Neural cell (in vitro differentiated cells): Measurements from ENCODE around the gene DDX47. TPM values are rescaled to one million over a fixed set of nuclear protein-coding genes. Genes with fewer than 3 reads are reported as not detected.
"Not testable (repeated sequence)": the region's sequence is repeated elsewhere in the genome, so short reads cannot be mapped to it uniquely, and the experiment has no call there.

Experiments
- H2AFZ ChIP-seq: fragments of 200-600, 300-800 bp; sonication (generic), shearing (Covaris generic); 2 replicates; pipeline ENCODE4 v1.6.0; 2014; ENCODE audit warnings: low read depth, mild to moderate bottlenecking, antibody characterized with exemption, low read length, moderate library complexity
- H3F3A ChIP-seq: fragments of 200-600 bp; shearing (Covaris generic); 2 replicates; pipeline ENCODE4 v1.6.1; 2016; ENCODE audit warnings: mild to moderate bottlenecking, moderate library complexity, mixed read lengths, antibody characterized with exemption, low read length; ENCODE audit not compliant: insufficient read depth, poor library complexity, severe bottlenecking
- H3K27ac ChIP-seq: fragments of 200-600, 300-800 bp; sonication (generic), shearing (Covaris generic); 2 replicates; pipeline ENCODE4 v1.5.1; 2014; ENCODE audit warnings: mild to moderate bottlenecking, low read length, moderate library complexity
- H3K27me3 ChIP-seq: fragments of 300-800, 200-600 bp; sonication (generic), shearing (Covaris generic); 2 replicates; pipeline ENCODE4 v1.6.0; 2014; ENCODE audit warnings: mild to moderate bottlenecking, low read depth, low read length, moderate library complexity; ENCODE audit not compliant: insufficient read depth
- H3K36me3 ChIP-seq: fragments of 300-800, 200-600 bp; sonication (generic), shearing (Covaris generic); 2 replicates; pipeline ENCODE4 v1.5.1; 2014; ENCODE audit warnings: mild to moderate bottlenecking, antibody characterized with exemption, low read length, moderate library complexity; ENCODE audit not compliant: insufficient read depth
- H3K4me2 ChIP-seq: fragments of 300-800, 200-600 bp; sonication (generic), shearing (Covaris generic); 2 replicates; pipeline ENCODE4 v1.6.0; 2014; ENCODE audit warnings: mild to moderate bottlenecking, low read length
- H3K4me3 ChIP-seq: fragments of 300-800, 200-600 bp; sonication (generic), shearing (Covaris generic); 2 replicates; pipeline ENCODE4 v1.5.1; 2014; ENCODE audit warnings: mild to moderate bottlenecking, low read length, moderate library complexity
- H3K79me2 ChIP-seq: fragments of 200-600 bp; shearing (Covaris generic); replicated peaks from 2 replicates; pipeline ENCODE4 v1.6.0; 2014; ENCODE audit warnings: mild to moderate bottlenecking, low read length, moderate library complexity; ENCODE audit not compliant: insufficient read depth
- H3K9ac ChIP-seq: fragments of 300-800, 200-600 bp; sonication (generic), shearing (Covaris generic); 2 replicates; pipeline ENCODE4 v1.6.1; 2016; ENCODE audit warnings: mild to moderate bottlenecking, low read length, mixed read lengths
- H3K9me2 ChIP-seq: fragments of 200-600 bp; shearing (Covaris generic); 2 replicates; pipeline ENCODE4 v1.6.1; 2016; ENCODE audit warnings: mild to moderate bottlenecking, low read length, mixed read lengths; ENCODE audit not compliant: insufficient read depth
- H3K9me3 ChIP-seq: fragments of 200-600, 300-800 bp; sonication (generic), shearing (Covaris generic); 2 replicates; pipeline ENCODE4 v1.6.1; 2016; ENCODE audit warnings: mild to moderate bottlenecking, mixed run types, low read length, moderate library complexity, mixed read lengths
- H4K20me1 ChIP-seq: fragments of 200-600 bp; shearing (Covaris generic); 2 replicates; pipeline ENCODE4 v1.6.1; 2016; ENCODE audit warnings: mild to moderate bottlenecking, mixed run types; ENCODE audit not compliant: insufficient read depth
- CTCF ChIP-seq: fragments of 450-650 bp; IDR thresholded peaks from 2 replicates; pipeline ENCODE4 v1.5.1; 2014; ENCODE audit warnings: antibody characterized with exemption, mild to moderate bottlenecking, moderate library complexity; ENCODE audit not compliant: poor library complexity, severe bottlenecking
- EP300 ChIP-seq: fragments of 450-650 bp; conservative IDR thresholded peaks from 2 replicates; pipeline ENCODE4 v1.6.1; 2014; ENCODE audit warnings: antibody characterized with exemption, mild to moderate bottlenecking, moderate library complexity; ENCODE audit not compliant: poor library complexity, severe bottlenecking
- EZH2 ChIP-seq: fragments of 200-600, 300-800 bp; shearing (Covaris generic), sonication (generic); IDR thresholded peaks from 2 replicates; pipeline ENCODE4 v1.6.1; 2014; ENCODE audit warnings: antibody characterized with exemption, low read length, borderline replicate concordance, mild to moderate bottlenecking; ENCODE audit not compliant: insufficient read depth, poor library complexity, severe bottlenecking
- MXI1 ChIP-seq: fragments of 450-650 bp; conservative IDR thresholded peaks from 2 replicates; pipeline ENCODE4 v1.6.1; 2014; ENCODE audit warnings: antibody characterized with exemption, mild to moderate bottlenecking; ENCODE audit not compliant: poor library complexity, severe bottlenecking
- POLR2AphosphoS5 ChIP-seq: IDR thresholded peaks from 2 replicates; pipeline ENCODE4 v1.6.1; 2012
- RAD21 ChIP-seq: fragments of 450-650 bp; conservative IDR thresholded peaks from 2 replicates; pipeline ENCODE4 v1.6.1; 2014; ENCODE audit warnings: antibody characterized with exemption, mild to moderate bottlenecking, moderate library complexity
- REST ChIP-seq: IDR thresholded peaks from 2 replicates; pipeline ENCODE4 v1.6.1; 2012; ENCODE audit warnings: borderline replicate concordance
- SMC3 ChIP-seq: fragments of 450-650 bp; conservative IDR thresholded peaks from 2 replicates; pipeline ENCODE4 v1.6.1; 2014; ENCODE audit warnings: antibody characterized with exemption, mild to moderate bottlenecking, moderate library complexity; ENCODE audit not compliant: poor library complexity
- TAF1 ChIP-seq: IDR thresholded peaks from 2 replicates; pipeline ENCODE4 v1.6.1; 2012; ENCODE audit warnings: low read depth
- polyA plus RNA-seq: library from polyadenylated mRNA; depleted of rRNA; stranded (reverse); fragments of >200 nt; gene quantifications from 2 replicates; pipeline ENCODE4 v1.2.3, GENCODE V29; 2014

DDX47 gene
- polyA plus RNA-seq, 1 donor from 2014 or later, result 97.6 TPM

GRCh38 chr12:12799163-12799920, 13.8 kb upstream of the DDX47 start:
- H3K27ac ChIP-seq, result no peak overlapping the region
- no peak overlapping the region for H3K4me3 ChIP-seq
- H3K9me2 ChIP-seq, result no peaks in the 10 kb centered on the region
- no peak overlapping the region for H3K4me2 ChIP-seq
- H3K9me3 ChIP-seq, result no peaks in the 10 kb centered on the region
- no peaks in the 10 kb centered on the region for H3K27me3 ChIP-seq
- H2AFZ ChIP-seq, result no peak overlapping the region
- no peaks in the 10 kb centered on the region for H3F3A ChIP-seq
- no peaks in the 10 kb centered on the region for H3K79me2 ChIP-seq
- H4K20me1 ChIP-seq, result no peaks in the 10 kb centered on the region
- no peaks in the 10 kb centered on the region for H3K36me3 ChIP-seq
- TF ChIP-seq SMC3 (no peak), EP300 (no peak), REST (no peak), EZH2 (no peak), RAD21 (no peak), POLR2AphosphoS5 (no peak), TAF1 (no peak), MXI1 (no peak), CTCF (no peak)
- no peak overlapping the region for H3K9ac ChIP-seq

- Histone ChIP-seq H3K9ac (no peak overlapping the region), H3K4me3 (no peak overlapping the region), H3K36me3 (no peaks in the 10 kb centered on the region), H3K9me3 (no peaks in the 10 kb centered on the region), H4K20me1 (no peaks in the 10 kb centered on the region), H3K27me3 (no peaks in the 10 kb centered on the region), H3K79me2 (no peaks in the 10 kb centered on the region), H3K27ac (no peak overlapping the region), H3F3A (no peaks in the 10 kb centered on the region), H2AFZ (no peak overlapping the region), H3K4me2 (no peak overlapping the region), H3K9me2 (no peaks in the 10 kb centered on the region)
- TF ChIP-seq REST (no peak), EZH2 (no peak), MXI1 (no peak), EP300 (no peak), TAF1 (no peak), POLR2AphosphoS5 (no peak), RAD21 (no peak), CTCF (no peak), SMC3 (no peak)
These were observed 12.6 kb upstream of the DDX47 start for GRCh38 chr12:12800406-12801180.

GRCh38 chr12:12801656-12802055, 11.5 kb upstream of the DDX47 start:
- not testable (repeated sequence) for H3F3A ChIP-seq, H3K9ac ChIP-seq, H3K27ac ChIP-seq, H3K36me3 ChIP-seq, H3K79me2 ChIP-seq, H4K20me1 ChIP-seq, H3K9me3 ChIP-seq, H3K9me2 ChIP-seq, H3K27me3 ChIP-seq, H3K4me2 ChIP-seq, H3K4me3 ChIP-seq, H2AFZ ChIP-seq
